Measurements from ENCODE around the gene TNNT3.

The TNNT3 gene

GRCh38 chr11:1899090-1899489 is 20.4 kb upstream of the TNNT3 start:
- no peak for DNase-seq

- no peak for DNase-seq
These were observed 19.8 kb upstream of the TNNT3 start for GRCh38 chr11:1899686-1900085.

- no peak for DNase-seq
These were observed 13.3 kb upstream of the TNNT3 start for GRCh38 chr11:1906181-1906580.

GRCh38 chr11:1906611-1907423 is 12.7 kb upstream of the TNNT3 start:
- no peak for DNase-seq

GRCh38 chr11:1908618-1909017 is 10.9 kb upstream of the TNNT3 start:
- DNase-seq, result no peak

- no peak for DNase-seq
These were observed 10.0 kb upstream of the TNNT3 start for GRCh38 chr11:1909524-1909923.

GRCh38 chr11:1912289-1912878 is 7.1 kb upstream of the TNNT3 start:
- peak; percentile 54 to 69 for DNase-seq

GRCh38 chr11:1913271-1914060 is 6.0 kb upstream of the TNNT3 start:
- no peak for DNase-seq

GRCh38 chr11:1915795-1916131 is 3.7 kb upstream of the TNNT3 start:
- no peak for DNase-seq

GRCh38 chr11:1916132-1916985 is 3.1 kb upstream of the TNNT3 start:
- peak in 1 of 2 donors; percentile 27 for DNase-seq

- DNase-seq, result peak in 1 of 2 donors; percentile 29
These were observed 2.4 kb upstream of the TNNT3 start for GRCh38 chr11:1916986-1917522.

- DNase-seq, result peak; percentile 13 to 36
These were observed 1.7 kb upstream of the TNNT3 start for GRCh38 chr11:1917523-1918435.

GRCh38 chr11:1918436-1919315 is 827 bp upstream of the TNNT3 start:
- DNase-seq, result peak in 1 of 2 donors; percentile 28

GRCh38 chr11:1920128-1920908 is 815 bp downstream of the TNNT3 start:
- no peak for DNase-seq

GRCh38 chr11:1920909-1921573 is 1.5 kb downstream of the TNNT3 start:
- no peak for DNase-seq

GRCh38 chr11:1921574-1922141 is 2.2 kb downstream of the TNNT3 start:
- no peak for DNase-seq

- DNase-seq, result no peak
These were observed 3.1 kb downstream of the TNNT3 start for GRCh38 chr11:1922481-1923081.

All from inflammatory macrophage (primary cell).